HS-27A (cell line): Measurements from ENCODE around the gene GTSE1.

Experiments
- DNase-seq: peaks from one replicate; pipeline ENCODE4 v3.0.0-alpha.2; 2012; ENCODE audit warnings: low read depth, missing footprints

GTSE1 gene

GRCh38 chr22:46273432-46274148, 23.1 kb upstream of the GTSE1 start:
- DNase-seq, result no peak

DNA sequence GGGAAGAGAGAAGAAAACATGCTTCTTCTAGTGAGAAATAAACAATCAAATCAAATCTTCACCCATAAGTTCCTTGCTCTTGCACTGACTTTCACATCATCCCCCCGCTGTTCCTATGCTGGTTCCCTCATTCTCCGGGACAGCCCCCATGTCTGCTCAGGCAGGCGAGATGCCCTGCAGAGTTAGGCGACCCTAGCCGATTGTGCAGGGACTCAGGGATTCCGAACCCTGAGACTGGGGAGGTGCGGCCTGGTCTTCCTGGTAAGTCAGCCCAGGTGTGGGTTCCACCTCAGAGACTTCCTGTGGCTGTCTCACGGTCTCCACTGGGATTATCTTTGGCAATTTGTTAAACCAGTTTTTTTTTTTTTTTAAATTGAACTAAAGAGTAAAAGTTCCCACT, 22.3 kb upstream of the GTSE1 start:
- no peak for DNase-seq

GRCh38 chr22:46275455-46276122, 21.1 kb upstream of the GTSE1 start:
- DNase-seq, result no peak

DNA sequence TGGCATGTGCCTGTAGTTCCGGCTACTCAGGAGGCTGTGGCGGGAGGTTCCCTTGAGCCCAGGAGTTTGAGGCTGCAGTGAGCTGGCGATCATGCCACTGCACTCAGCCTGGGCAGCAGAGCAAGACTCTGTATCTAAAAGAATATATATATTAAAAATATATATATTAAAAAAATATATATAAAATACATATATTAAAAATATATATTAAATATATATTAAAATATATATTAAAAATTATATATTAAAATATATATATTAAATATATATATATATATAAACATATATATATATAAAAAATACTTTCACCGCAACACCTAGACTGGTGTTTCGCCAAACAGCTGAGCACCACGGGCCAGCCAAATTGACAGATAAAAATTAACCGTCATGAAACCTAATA, 20.1 kb upstream of the GTSE1 start:
- DNase-seq, result no peak

DNA sequence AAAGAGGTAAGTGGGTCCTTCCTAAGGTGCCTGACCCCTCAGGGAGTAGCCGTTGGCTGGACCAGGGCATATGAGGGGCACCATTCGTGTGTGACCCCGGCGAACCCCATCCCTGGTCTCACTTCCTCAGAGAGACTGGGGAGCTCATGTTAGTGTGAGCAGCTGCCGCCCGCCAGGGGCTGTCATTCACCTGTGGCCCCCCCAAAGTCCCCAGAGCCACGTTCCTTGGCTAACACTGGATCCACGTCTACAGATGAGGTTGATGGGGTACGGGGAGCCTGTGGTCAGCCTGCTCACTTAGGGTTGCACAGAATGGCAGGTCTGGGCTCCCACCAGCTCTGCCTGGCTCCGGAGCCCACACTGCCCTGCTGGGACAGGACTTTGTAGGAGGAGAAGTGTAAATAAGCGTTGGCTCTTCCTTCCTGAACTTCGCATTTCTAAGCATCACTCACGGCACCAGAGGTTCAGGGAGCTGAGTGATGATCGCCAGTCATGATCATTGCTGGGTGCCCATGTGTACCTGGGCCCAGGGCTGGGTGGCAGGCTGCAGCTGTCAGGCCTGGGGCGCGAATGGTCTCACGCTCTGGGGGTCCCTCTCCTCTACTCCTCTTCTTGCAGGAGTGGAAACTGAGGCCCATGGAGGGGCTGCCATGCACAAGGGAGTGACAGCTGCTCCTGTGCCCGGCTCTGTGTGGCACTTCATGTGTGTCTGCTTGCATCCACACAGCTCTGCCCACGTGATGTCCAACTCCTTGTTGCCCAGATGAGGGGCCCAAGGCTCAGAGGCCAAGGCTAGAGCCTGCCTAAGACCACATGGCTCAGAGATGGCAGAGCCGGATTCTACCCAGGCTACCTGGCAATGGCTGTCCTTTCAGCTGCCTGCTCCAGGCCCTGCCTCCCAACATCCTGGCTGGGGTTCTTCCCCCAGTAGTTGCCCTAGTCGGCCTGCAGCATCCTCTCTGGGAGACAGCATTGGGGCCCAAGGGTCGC, 17.7 kb upstream of the GTSE1 start:
- DNase-seq, result no peak

DNA sequence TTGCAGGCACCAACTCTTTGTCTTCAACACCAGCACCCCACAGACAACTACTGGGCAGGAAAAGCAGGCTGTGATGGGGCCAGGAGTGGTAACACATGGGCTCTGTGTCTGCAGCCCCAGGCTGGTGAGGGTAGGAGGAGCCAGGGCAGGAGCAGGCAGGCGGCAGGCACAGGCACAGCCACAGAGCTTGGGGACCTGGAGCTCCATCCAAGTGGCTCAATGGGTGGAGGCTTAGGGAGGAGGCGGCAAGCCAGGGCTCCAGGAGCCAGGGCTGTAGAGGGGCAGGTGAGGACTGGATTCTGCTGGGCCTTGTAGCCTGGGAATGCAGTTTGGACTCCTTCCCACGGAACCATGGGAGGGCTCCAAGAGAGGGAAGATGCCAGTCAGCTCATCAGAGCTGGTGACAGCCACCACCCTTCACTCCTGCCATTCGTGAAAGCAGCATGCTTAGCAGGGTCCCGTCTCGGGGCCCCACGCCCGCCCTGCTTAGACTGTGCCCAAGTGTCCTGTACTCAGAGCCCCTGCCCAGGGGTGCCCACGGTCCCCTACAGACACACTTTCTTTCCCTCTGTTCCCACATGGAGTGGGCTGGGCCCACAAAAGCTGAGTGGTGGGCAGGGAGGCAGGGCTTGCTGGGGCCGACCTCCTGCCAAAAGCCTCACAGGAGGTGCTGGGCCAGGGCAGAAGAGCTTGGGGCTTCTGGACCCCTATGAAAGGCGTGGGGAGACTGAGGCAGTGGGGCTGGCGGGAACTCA, 16.4 kb upstream of the GTSE1 start:
- DNase-seq, result no peak

DNA sequence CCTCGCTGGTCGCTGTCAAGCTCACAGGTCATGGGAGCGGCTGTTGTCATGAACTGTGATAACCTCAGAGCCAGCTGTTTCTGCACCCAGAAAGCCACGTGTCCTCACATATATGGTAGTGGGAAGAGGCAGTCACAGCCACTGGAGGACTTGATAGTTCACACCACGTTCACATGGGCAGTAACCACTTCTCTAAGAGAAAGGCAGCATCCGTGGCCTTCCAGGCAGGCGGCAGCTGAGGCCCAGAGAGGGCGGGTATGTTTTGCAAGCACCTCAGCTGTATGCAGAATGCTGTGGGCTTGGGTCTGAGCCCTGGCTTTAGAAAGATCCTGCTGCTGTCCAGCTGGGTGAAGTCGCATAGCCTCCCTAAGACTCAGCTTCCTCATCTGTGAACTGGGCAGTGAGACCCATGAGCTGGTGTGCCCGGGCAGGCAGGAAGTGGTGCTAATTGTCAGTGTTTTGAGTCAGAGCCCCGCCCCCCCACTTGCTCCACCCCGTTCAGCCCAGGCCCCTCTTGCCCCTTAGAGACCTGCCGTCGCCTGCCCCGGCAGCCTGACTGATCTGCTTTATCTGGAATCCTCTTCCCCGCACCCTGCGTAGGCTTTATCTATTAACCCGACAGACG, 15.6 kb upstream of the GTSE1 start:
- no peak for DNase-seq

GRCh38 chr22:46281866-46282678, 14.6 kb upstream of the GTSE1 start:
- DNase-seq, result no peak

GRCh38 chr22:46286006-46286405, 10.7 kb upstream of the GTSE1 start:
- DNase-seq, result no peak

DNA sequence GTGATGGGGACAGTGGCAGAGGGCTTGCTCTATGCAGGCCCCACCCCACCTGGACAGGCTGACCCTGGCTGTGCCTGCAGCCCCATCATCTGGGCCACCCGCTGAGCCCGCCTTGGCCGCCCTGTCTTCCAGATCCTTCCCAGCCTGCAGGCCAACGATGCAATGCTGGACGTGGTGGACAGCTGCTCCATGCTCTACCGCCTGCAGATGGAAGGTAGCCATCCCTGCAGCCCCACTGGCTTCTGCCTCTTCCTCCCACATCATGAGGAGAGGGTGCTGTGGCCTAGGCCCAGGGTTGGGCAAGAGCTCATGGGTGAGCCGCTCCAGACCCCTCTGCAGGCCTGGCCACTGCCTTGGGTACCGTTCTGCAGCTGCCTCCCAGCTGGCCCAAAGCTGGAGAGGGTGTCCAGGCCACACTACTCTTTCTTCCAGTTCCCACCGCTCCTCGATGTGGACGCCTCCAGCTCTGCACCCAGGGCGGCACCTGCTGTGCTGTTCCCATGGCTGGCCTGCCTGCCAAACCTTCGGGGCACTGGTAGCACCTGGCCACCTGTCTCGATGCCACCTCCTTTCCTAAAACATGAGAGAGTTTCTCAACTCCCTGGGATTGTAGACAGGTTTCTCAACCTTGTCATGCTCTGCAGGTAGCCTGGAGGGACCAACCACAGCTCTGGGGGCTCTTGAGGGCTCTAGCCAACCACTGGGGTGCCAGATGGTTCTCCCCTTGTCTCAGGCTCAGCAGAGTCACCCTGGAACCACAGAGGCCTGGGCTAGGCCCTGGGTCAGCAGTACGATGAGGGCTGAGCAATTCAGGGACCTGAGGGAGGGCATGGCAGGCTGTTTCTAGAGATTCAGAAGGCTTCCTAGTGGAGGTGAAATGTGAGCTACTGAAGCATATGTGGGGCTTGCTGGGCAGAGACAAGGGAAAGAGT, 9.5 kb upstream of the GTSE1 start:
- DNase-seq, result no peak

DNA sequence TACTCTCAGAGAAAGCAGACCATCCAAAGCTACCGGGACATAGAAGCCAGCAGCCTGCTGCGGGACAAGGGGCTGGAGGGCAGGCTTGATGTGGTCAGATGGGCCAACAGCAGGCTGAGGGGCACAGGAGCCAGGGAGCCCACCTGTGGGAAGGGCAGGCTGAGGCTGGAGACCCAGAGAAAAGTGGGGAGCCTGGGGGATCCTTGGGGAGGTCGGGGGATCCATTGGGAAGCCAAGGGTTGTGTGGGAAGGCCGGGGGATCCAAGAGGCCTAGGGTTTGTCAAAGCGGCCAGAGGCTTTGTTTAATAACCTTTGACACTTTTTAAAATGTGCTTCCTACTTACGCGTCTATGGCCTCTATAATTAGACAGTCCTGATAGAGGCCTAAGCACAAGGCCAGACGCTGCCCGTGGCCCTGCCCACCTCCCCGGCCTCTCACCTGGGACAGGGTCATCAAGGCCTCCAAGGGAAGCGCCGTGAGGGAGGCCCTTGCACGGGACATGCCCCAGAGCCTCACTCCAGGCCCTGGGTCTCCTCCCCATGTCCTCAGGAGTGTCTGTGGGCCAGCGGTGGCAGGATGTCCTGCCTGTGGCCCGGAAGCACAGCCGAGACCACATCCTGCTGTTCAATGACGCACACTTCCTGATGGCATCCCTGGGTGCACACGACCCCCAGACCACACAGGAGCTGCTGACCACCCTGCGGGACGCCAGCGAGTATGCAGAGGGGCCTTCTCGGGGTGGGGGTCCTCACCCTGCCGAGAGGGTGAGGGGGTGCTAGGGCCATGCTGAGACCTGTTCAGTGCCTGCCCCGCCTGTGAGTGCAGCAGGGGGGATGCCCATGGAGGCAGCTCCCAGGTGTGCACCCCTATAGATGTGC, 8.6 kb upstream of the GTSE1 start:
- no peak for DNase-seq

GRCh38 chr22:46288846-46289243, 7.8 kb upstream of the GTSE1 start:
- no peak for DNase-seq

GRCh38 chr22:46289244-46289891, 7.3 kb upstream of the GTSE1 start:
- no peak for DNase-seq

DNA sequence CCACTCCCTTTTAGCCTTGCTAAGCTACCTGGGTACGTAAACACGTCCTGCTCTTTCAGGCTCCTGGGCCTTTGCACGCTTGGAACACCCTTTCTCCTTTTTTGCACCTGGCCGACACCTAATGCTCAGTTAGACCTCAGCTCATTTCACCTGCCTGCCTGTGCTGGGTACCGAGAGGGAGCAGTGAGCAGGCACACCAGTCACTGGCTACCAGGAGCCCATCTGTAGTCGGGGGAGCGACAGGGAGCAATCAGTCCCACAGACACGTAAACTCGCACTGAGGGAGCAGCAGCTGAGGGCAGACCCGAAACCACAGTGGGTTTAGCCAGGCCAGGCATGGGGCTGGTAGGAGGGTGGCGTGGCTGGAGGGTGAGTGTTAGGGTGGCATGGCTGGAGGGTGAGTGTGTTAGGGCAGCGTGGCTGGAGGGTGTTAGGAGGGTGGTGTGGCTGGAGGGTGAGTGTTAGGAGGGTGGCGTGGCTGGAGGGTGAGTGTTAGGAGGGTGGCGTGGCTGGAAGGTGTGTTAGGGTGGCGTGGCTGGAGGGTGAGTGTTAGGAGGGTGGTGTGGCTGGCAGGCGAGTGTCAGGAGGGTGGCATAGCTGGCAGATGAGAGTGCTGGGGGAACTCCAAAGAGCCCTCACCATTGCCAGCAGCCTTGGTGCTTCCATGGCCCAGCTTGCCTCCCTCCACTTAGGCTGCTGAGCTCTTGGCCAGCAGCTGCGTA, 6.4 kb upstream of the GTSE1 start:
- DNase-seq, result no peak

DNA sequence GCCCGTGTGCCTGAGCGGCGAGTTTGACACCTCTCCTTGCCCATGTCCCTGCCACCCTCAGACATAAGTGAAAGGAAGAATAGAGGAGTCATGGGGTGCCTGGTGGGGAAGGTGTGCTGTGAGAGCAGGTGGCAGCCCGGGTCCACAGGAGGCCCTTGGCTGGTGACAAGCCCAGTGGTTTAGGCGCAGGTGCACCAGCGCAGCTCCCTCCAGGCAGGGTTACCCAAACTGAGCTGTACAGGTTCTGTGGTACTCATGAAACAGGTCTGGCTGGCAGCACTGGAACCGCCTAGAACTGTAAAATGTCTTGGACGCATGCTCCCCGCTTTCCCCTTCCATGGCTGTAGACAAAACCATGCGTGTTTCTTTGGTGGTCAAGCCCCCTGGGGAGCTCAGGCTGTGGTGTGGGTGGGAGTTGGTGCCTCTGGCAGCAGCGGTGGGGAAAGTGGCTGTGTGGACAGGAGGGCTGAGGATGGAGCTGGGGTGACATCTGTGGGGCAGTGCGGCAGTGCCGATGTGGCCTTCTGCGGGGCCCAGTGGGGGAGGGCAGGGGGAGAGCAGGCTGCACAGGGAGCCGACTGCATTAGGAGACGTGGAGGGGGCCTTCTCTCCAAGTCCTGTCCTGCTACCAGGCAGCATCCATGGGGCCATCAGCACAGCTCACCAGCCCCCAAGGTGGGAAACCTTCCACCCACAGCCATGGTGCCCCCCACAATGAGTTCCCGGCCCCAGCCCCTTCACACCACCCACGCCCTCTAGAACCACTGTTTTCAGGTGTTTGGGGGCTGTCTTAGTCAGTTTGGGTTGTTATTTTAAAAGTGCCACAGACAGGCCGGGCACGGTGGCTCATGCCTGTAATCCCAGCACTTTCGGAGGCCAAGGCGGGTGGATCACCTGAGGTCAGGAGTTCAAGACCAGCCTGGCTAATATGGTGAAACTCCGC, 5.6 kb upstream of the GTSE1 start:
- no peak for DNase-seq

- no peak for DNase-seq
These were observed 4.5 kb upstream of the GTSE1 start for GRCh38 chr22:46292173-46292572.
